Tibial artery (tissue), 4 donors: ENCODE measurements around the gene CCDC88A.
A peak's percentile ranks its signal among the peaks of the same experiment; 100 is the strongest.

Source experiments
- DNase-seq, 2 donors: peaks; one replicate each; pipeline ENCODE4 v3.0.0-alpha.2; 2019
- H3K27ac ChIP-seq, 2 donors: fragments of 200-600 bp; sonication (generic) in 1 of 2; 1 replicate in 1 of 2; 2 replicates in 1 of 2; pipeline ENCODE4 v1.5.1; 2018 to 2019; ENCODE audit warnings: mild to moderate bottlenecking in 1 of 2
- H3K27me3 ChIP-seq, 2 donors: fragments of 200-600 bp; sonication (generic) in 1 of 2; one replicate each; pipeline versions ENCODE4 v1.5.1 to v1.6.0; 2016 to 2019
- H3K36me3 ChIP-seq, 3 donors: fragments of 200-600 bp; sonication (generic) in 2 of 3; one replicate each; pipeline ENCODE4 v1.5.1; 2016 to 2019; ENCODE audit warnings: mild to moderate bottlenecking in 2 of 3
- H3K4me1 ChIP-seq, 4 donors: fragments of 200-600 bp; sonication (generic) in 2 of 4; 1 replicate in 3 of 4; 2 replicates in 1 of 4; pipeline ENCODE4 v1.5.1; 2016 to 2019
- H3K4me3 ChIP-seq, 2 donors: fragments of 200-600 bp; sonication (generic) in 1 of 2; 1 replicate in 1 of 2; 2 replicates in 1 of 2; pipeline ENCODE4 v1.5.1; 2018 to 2019; ENCODE audit warnings: mild to moderate bottlenecking in 2 of 2
- H3K9me3 ChIP-seq, 3 donors: fragments of 200-600 bp; sonication (generic) in 1 of 3; one replicate each; pipeline ENCODE4 v1.5.1; 2016 to 2019
- intact Hi-C: fragments of 100-400 bp; cut with DNase I; formaldehyde crosslinking; loops from one replicate; pipeline ENCODE4 v1.15.0; 2023; ENCODE audit warnings: low total_unique reads
- TF ChIP-seq, protein P1 (sequence below), 2 experiments: fragments of 200-600 bp in 1 of 2; fragments of 450-650 bp in 1 of 2; IDR thresholded peaks; one replicate each; pipeline ENCODE4 v1.5.1; 2017 to 2019; ENCODE audit warnings: antibody characterized with exemption in 2 of 2, mild to moderate bottlenecking in 1 of 2, moderate library complexity in 1 of 2

The CCDC88A gene

DNA sequence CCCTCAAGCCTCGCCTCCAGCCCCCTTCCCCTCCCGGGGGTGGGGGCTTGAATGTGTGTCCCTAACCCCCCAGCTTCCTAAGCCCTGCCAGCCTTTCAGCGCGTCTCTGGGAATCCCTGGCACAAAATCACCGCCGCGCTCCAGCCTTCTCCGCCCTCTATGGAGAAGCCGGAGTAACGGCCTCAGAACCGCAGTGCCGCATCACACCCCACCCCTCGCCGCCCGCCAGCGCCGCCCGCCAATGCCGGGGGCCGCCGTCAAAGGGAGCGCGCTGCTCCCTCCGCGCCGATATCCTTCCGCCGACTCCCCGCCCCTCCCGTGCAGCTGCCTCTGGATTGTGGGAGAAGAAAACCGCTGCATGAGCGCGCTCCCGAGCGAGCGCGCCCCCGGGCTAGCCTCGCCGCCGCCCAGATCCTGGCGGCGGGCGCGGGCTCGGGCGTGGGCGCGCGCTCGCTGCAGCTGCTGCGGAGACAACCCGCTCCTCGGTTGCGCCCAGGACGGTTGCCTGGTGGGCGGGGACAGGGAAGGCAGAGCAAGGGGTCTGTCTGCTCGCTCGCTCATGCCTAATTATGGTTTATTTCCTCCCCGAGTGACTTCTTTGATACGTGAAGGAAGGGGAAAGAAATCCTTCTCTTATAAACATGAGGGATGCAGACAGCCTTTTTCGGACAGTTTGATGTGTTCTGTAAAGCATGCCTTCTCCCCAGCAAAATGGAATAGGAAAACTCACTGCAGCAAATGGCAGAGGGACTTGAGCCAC, at the start of gene CCDC88A:
CCDC88A (minus strand) TSS at position 178 of the 760 bp plus-strand sequence. CDS start 777 bp downstream, outside the sequence.
- H3K4me3 ChIP-seq, result peak within 1 kb of the TSS; percentile 72 to 94
- TF ChIP-seq, protein P1, sequence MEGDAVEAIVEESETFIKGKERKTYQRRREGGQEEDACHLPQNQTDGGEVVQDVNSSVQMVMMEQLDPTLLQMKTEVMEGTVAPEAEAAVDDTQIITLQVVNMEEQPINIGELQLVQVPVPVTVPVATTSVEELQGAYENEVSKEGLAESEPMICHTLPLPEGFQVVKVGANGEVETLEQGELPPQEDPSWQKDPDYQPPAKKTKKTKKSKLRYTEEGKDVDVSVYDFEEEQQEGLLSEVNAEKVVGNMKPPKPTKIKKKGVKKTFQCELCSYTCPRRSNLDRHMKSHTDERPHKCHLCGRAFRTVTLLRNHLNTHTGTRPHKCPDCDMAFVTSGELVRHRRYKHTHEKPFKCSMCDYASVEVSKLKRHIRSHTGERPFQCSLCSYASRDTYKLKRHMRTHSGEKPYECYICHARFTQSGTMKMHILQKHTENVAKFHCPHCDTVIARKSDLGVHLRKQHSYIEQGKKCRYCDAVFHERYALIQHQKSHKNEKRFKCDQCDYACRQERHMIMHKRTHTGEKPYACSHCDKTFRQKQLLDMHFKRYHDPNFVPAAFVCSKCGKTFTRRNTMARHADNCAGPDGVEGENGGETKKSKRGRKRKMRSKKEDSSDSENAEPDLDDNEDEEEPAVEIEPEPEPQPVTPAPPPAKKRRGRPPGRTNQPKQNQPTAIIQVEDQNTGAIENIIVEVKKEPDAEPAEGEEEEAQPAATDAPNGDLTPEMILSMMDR (IDR thresholded peaks at IDR 0.05), result peak; percentile 35 to 46
- peak; percentile 94 to 98 for DNase-seq
- H3K27me3 ChIP-seq, result no peaks in the 10 kb centered on the region
- intact Hi-C loops, result loop anchor here (2.0 to 10.0 kb wide), 2 partner anchors 59 to 185 kb away; partner anchors contain the start of genes CLHC1 and RPS27A
- H3K4me1 ChIP-seq, result peaks cover 0 to 32% (median 11%) of the 10 kb centered on the region in 4 donors
- peak within 1 kb of the TSS; percentile 85 to 94 for H3K27ac ChIP-seq
- no peaks in the 10 kb centered on the region for H3K36me3 ChIP-seq
- H3K9me3 ChIP-seq, result no peaks in the 10 kb centered on the region

GRCh38 chr2:55461679-55462078, 42.0 kb upstream of the CCDC88A start:
- H3K4me3 ChIP-seq, result no peak overlapping the region
- TF ChIP-seq, protein P1 (IDR thresholded peaks at IDR 0.05), result no peak
- no peaks in the 10 kb centered on the region for H3K27me3 ChIP-seq
- H3K9me3 ChIP-seq, result no peaks in the 10 kb centered on the region
- H3K36me3 ChIP-seq, result no peaks in the 10 kb centered on the region
- H3K27ac ChIP-seq, result no peak overlapping the region
- H3K4me1 ChIP-seq, result no peaks in the 10 kb centered on the region
- intact Hi-C loops, result no loop called here
- DNase-seq, result no peak

- no peaks in the 10 kb centered on the region for H3K9me3 ChIP-seq
- intact Hi-C loops, result no loop called here
- TF ChIP-seq, protein P1 (IDR thresholded peaks at IDR 0.05), result no peak
- no peaks in the 10 kb centered on the region for H3K27me3 ChIP-seq
- no peaks in the 10 kb centered on the region for H3K36me3 ChIP-seq
- H3K4me3 ChIP-seq, result no peak overlapping the region
- H3K4me1 ChIP-seq, result no peaks in the 10 kb centered on the region
- H3K27ac ChIP-seq, result no peak overlapping the region
- no peak for DNase-seq
Measured at GRCh38 chr2:55460562-55460961, 40.9 kb upstream of the CCDC88A start.

GRCh38 chr2:55459714-55460274, 40.1 kb upstream of the CCDC88A start:
- no peak for DNase-seq
- no peaks in the 10 kb centered on the region for H3K4me1 ChIP-seq
- no peak overlapping the region for H3K4me3 ChIP-seq
- no peaks in the 10 kb centered on the region for H3K27me3 ChIP-seq
- no peak overlapping the region for H3K27ac ChIP-seq
- no peaks in the 10 kb centered on the region for H3K9me3 ChIP-seq
- no peaks in the 10 kb centered on the region for H3K36me3 ChIP-seq
- intact Hi-C loops, result no loop called here
- TF ChIP-seq, protein P1 (IDR thresholded peaks at IDR 0.05), result no peak

DNA sequence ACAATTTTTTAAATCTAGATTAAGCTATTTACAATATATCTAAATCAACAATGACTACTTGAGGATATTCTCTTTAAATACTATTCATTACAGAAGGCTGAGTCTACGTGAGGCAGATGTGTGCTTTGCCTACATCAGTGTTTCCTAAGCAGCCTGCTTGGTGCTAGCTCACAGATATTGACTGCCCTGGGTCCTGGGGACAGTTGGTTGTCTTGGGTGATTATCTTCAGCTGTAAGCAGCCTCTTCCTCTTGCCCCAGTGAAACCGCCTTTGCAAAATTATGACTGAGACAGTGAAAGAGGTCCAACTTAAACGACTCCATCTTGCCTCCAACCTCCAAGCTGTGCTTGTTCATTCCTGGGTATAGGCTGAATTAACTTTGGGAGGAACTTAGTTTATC, 39.6 kb upstream of the CCDC88A start:
- DNase-seq, result no peak
- intact Hi-C loops, result no loop called here
- no peaks in the 10 kb centered on the region for H3K4me1 ChIP-seq
- H3K36me3 ChIP-seq, result no peaks in the 10 kb centered on the region
- H3K27me3 ChIP-seq, result no peaks in the 10 kb centered on the region
- no peaks in the 10 kb centered on the region for H3K9me3 ChIP-seq
- no peak overlapping the region for H3K27ac ChIP-seq
- no peak overlapping the region for H3K4me3 ChIP-seq
- TF ChIP-seq, protein P1 (IDR thresholded peaks at IDR 0.05), result no peak
